ENCODE measurements around the gene SEC61B. TPM values are rescaled to one million over a fixed set of nuclear protein-coding genes. Genes with fewer than 3 reads are reported as not detected.

Gene SEC61B
- total RNA-seq, 1 donor from 2014 or later, result 129 TPM

GRCh38 chr9:99178912-99179872 is 42.9 kb upstream of the SEC61B start:
- Mint-ChIP-seq H3K9me3 (no peaks in the 10 kb centered on the region), H3K4me1 (peaks cover 13% of the 10 kb centered on the region), H3K36me3 (ENCODE audit: low read depth) (no peaks in the 10 kb centered on the region), H3K4me3 (no peak overlapping the region), H3K27me3 (ENCODE audit: low read depth) (peaks cover 78% of the 10 kb centered on the region), H3K27ac (ENCODE audit: unreplicated experiment) (no peak overlapping the region)
- DNase-seq (ENCODE audit: low read depth, low spot score), result no peak
- no peak for TF ChIP-seq CTCF (conservative IDR thresholded peaks at IDR 0.05)

- peaks cover 82% of the 10 kb centered on the region for H3K27me3 Mint-ChIP-seq (ENCODE audit: low read depth)
- peaks cover 17% of the 10 kb centered on the region for H3K4me1 Mint-ChIP-seq
- H3K4me3 Mint-ChIP-seq, result no peak overlapping the region
- H3K27ac Mint-ChIP-seq (ENCODE audit: unreplicated experiment), result no peak overlapping the region
- H3K36me3 Mint-ChIP-seq (ENCODE audit: low read depth), result no peaks in the 10 kb centered on the region
- TF ChIP-seq CTCF (conservative IDR thresholded peaks at IDR 0.05), result no peak
- no peak for DNase-seq (ENCODE audit: low read depth, low spot score)
- no peaks in the 10 kb centered on the region for H3K9me3 Mint-ChIP-seq
Observed at GRCh38 chr9:99180199-99180598, 41.9 kb upstream of the SEC61B start.

GRCh38 chr9:99180662-99181061 is 41.4 kb upstream of the SEC61B start:
- no peak for DNase-seq (ENCODE audit: low read depth, low spot score)
- H3K36me3 Mint-ChIP-seq (ENCODE audit: low read depth), result no peaks in the 10 kb centered on the region
- no peak overlapping the region for H3K27ac Mint-ChIP-seq (ENCODE audit: unreplicated experiment)
- H3K4me1 Mint-ChIP-seq, result peaks cover 17% of the 10 kb centered on the region
- peaks cover 79% of the 10 kb centered on the region for H3K27me3 Mint-ChIP-seq (ENCODE audit: low read depth)
- no peak for TF ChIP-seq CTCF (conservative IDR thresholded peaks at IDR 0.05)
- no peaks in the 10 kb centered on the region for H3K9me3 Mint-ChIP-seq
- H3K4me3 Mint-ChIP-seq, result no peak overlapping the region

- peaks cover 16% of the 10 kb centered on the region for H3K4me1 Mint-ChIP-seq
- no peaks in the 10 kb centered on the region for H3K9me3 Mint-ChIP-seq
- H3K4me3 Mint-ChIP-seq, result no peak overlapping the region
- TF ChIP-seq CTCF (conservative IDR thresholded peaks at IDR 0.05), result no peak
- no peak for DNase-seq (ENCODE audit: low read depth, low spot score)
- H3K27ac Mint-ChIP-seq (ENCODE audit: unreplicated experiment), result no peak overlapping the region
- H3K27me3 Mint-ChIP-seq (ENCODE audit: low read depth), result peaks cover 73% of the 10 kb centered on the region
- H3K36me3 Mint-ChIP-seq (ENCODE audit: low read depth), result no peaks in the 10 kb centered on the region
Observed at GRCh38 chr9:99181206-99181605, 40.9 kb upstream of the SEC61B start.

- no peak for DNase-seq (ENCODE audit: low read depth, low spot score)
- peaks cover 72% of the 10 kb centered on the region for H3K27me3 Mint-ChIP-seq (ENCODE audit: low read depth)
- H3K9me3 Mint-ChIP-seq, result no peaks in the 10 kb centered on the region
- TF ChIP-seq CTCF (conservative IDR thresholded peaks at IDR 0.05), result no peak
- no peak overlapping the region for H3K4me3 Mint-ChIP-seq
- H3K27ac Mint-ChIP-seq (ENCODE audit: unreplicated experiment), result no peak overlapping the region
- H3K36me3 Mint-ChIP-seq (ENCODE audit: low read depth), result no peaks in the 10 kb centered on the region
- peaks cover 12% of the 10 kb centered on the region for H3K4me1 Mint-ChIP-seq
Observed at GRCh38 chr9:99181621-99182020, 40.5 kb upstream of the SEC61B start.
